ENCODE results near the gene YY1. TPM values are rescaled to one million over a fixed set of nuclear protein-coding genes. Genes with fewer than 3 reads are reported as not detected.
A peak's percentile ranks its signal among the peaks of the same experiment; 100 is the strongest.

YY1 gene
- total and polyA plus RNA-seq, 2 of the 8 experiments (the other 6 are each of a cell fraction or from before 2014, with no cell fraction given): 26.4 to 106 TPM

DNA sequence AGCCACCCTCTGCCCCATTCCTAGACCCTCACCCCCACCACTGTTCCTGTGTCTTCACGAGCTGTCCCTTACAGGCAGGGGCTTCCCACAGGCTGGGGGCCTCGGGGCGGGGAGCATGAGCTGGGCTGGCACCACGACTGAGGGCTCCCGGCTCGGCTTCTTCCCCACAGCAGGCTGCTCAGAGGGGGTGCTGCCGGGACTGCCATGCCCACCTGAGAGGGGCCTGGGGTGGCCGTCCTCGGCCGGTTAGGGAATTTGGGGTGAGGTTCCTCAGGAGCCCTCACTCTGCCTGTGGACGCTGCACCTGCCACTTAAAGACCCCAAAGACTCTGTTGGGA is 91.0 kb downstream of the YY1 start:
- no peak for DNase-seq (ENCODE audit: low read depth in 1 of 2, low spot score in 2 of 2)
- ChIA-PET CTCF (ENCODE audit: partially characterized antibody) (interaction anchor here (0.8 to 2.7 kb wide), 6 partner anchors 10 to 49 kb away, joined by 3 to 8 read pairs (median 4); no protein-coding TSS in a partner anchor), POLR2A (ENCODE audit: partially characterized antibody) (interaction anchor here (0.8 to 14.6 kb wide), 10 partner anchors 8 to 52 kb away, joined by 3 to 129 read pairs (median 6); a partner anchor contains a TSS)
- FAIRE-seq: no peak
- Histone ChIP-seq H4K20me1 (replicated peaks in 1 of 2; ENCODE audit: control insufficient read depth in 1 of 2, insufficient read depth in 2 of 2, low read length in 2 of 2) (peaks cover 0 to 3% of the 10 kb centered on the region in 2 experiments), H4K91ac (replicated peaks; ENCODE audit: insufficient read length, low read length) (peak overlapping the region; percentile 37), H3K27me3 (replicated peaks in 1 of 4; ENCODE audit: control insufficient read depth in 3 of 4, extremely low read depth in 1 of 4, insufficient read depth in 3 of 4, low read length in 3 of 4) (no peaks in the 10 kb centered on the region), H3K23ac (ENCODE audit: insufficient read length) (no peak overlapping the region), H3K4me3 (ENCODE audit: extremely low read depth in 1 of 4, insufficient read depth in 2 of 4, low read depth in 3 of 4, low read length in 4 of 4) (no peak overlapping the region), H3K18ac (ENCODE audit: extremely low read depth, low read length) (no peak overlapping the region), H3K23me2 (ENCODE audit: low read depth, low read length) (no peaks in the 10 kb centered on the region), H2AK5ac (ENCODE audit: low read depth, low read length) (no peak overlapping the region), H3K4me2 (ENCODE audit: insufficient read depth in 1 of 2, low read depth in 2 of 2, low read length in 2 of 2) (no peak overlapping the region), H2BK20ac (ENCODE audit: low read length) (no peak overlapping the region), H3K4me1 (replicated peaks in 1 of 4; ENCODE audit: control insufficient read depth in 3 of 4, insufficient read depth in 4 of 4, low read length in 3 of 4) (0 out of 7 replicates have a peak, but pooled peaks cover 0 to 4% (median 0%) of the 10 kb centered on the region in 4 experiments), H2BK15ac (ENCODE audit: low read length) (no peak overlapping the region), H3K4ac (replicated peaks; ENCODE audit: insufficient read length, low read depth, low read length) (no peak overlapping the region), H3K36me3 (ENCODE audit: control insufficient read depth in 2 of 4, insufficient read depth in 4 of 4, low read length in 3 of 4) (peaks cover 0 to 12% (median 4%) of the 10 kb centered on the region in 4 experiments; a peak in 5 of 8 replicates), H3K9ac (replicated peaks in 1 of 4; ENCODE audit: extremely low read depth in 1 of 4, low read depth in 3 of 4, low read length in 3 of 4) (no peak overlapping the region), H3K56ac (replicated peaks; ENCODE audit: insufficient read length, low read depth, low read length) (no peak overlapping the region), H2AFZ (ENCODE audit: low read length) (no peak overlapping the region), H2BK120ac (replicated peaks; ENCODE audit: low read depth, low read length) (no peak overlapping the region), H2BK12ac (ENCODE audit: low read depth, low read length) (no peak overlapping the region), H3K79me1 (ENCODE audit: low read depth, low read length) (no peaks in the 10 kb centered on the region), H3K27ac (ENCODE audit: low read depth, low read length) (no peak overlapping the region), H3K9me3 (ENCODE audit: insufficient read depth in 2 of 2, low read depth in 1 of 2, low read length in 1 of 2) (no peaks in the 10 kb centered on the region), H4K8ac (ENCODE audit: extremely low read depth, insufficient read depth, low read length) (no peak overlapping the region; the same call in 1 of the 2 replicates), H4K5ac (ENCODE audit: insufficient read length, low read depth, low read length) (no peak overlapping the region), H3K14ac (ENCODE audit: insufficient read length) (no peak overlapping the region), H2BK5ac (ENCODE audit: low read depth, low read length) (no peak overlapping the region), H3K79me2 (ENCODE audit: control insufficient read depth in 1 of 2, insufficient read depth in 2 of 2, low read length in 2 of 2) (no peaks in the 10 kb centered on the region)
- 87% methylated on average over 11 of the region's 11 CpGs; no CpG with 5 or more reads in 1 of the 2 experiments for WGBS, 2 experiments (ENCODE audit: extremely low coverage in 1 of 2, insufficient coverage in 1 of 2, insufficient read length in 1 of 2, insufficient replicate concordance in 2 of 2, low coverage in 1 of 2, low lambda C conversion rate in 2 of 2, missing lambda C conversion rate in 1 of 2)
- TF ChIP-seq JUND (IDR thresholded peaks at IDR 0.05; ENCODE audit: low read length): no peak
- no peak for TF ChIP-seq RBBP5 (IDR thresholded peaks at IDR 0.05; ENCODE audit: borderline replicate concordance, low read depth, low read length)
- TF ChIP-seq ASH2L (IDR thresholded peaks at IDR 0.05; ENCODE audit: low read length): no peak
- no peak for TF ChIP-seq EZH2 (IDR thresholded peaks at IDR 0.05; ENCODE audit: low read depth, low read length, severe bottlenecking)
- TF ChIP-seq TEAD4 (IDR thresholded peaks at IDR 0.05; ENCODE audit: low read depth, low read length): no peak
- no peak for TF ChIP-seq TCF12 (IDR thresholded peaks at IDR 0.05; ENCODE audit: low read depth, low read length)
- no peak for TF ChIP-seq TAF1 (IDR thresholded peaks at IDR 0.05; ENCODE audit: low read depth, low read length)
- TF ChIP-seq CREB1 (IDR thresholded peaks at IDR 0.05): no peak
